Esophagus squamous epithelium (tissue), 5 donors: ENCODE measurements around the gene MINDY4. TPM values are rescaled to one million over a fixed set of nuclear protein-coding genes. Genes with fewer than 3 reads are reported as not detected.

ENCODE experiments used
- DNase-seq: peaks from one replicate; lab custom pipeline; 2025; lab: John Stamatoyannopoulos, UW
- H3K27ac ChIP-seq, 4 donors: fragments of 200-600 bp; sonication (generic); one replicate each; pipeline ENCODE4 v1.5.1; 2016 to 2019; ENCODE audit warnings: mild to moderate bottlenecking in 1 of 4
- H3K27me3 ChIP-seq, 4 donors: fragments of 200-600 bp; sonication (generic); 1 replicate in 3 of 4; 2 replicates in 1 of 4; pipeline versions ENCODE4 v1.5.1 to v1.6.0; 2017 to 2021; ENCODE audit warnings: antibody characterized with exemption in 1 of 4
- H3K36me3 ChIP-seq, 3 donors: fragments of 200-600 bp; sonication (generic); one replicate each; pipeline ENCODE4 v1.5.1; 2016 to 2019
- H3K4me1 ChIP-seq, 3 donors: fragments of 200-600 bp; sonication (generic); one replicate each; pipeline ENCODE4 v1.5.1; 2017 to 2019
- H3K4me3 ChIP-seq, 4 donors: fragments of 200-600 bp; sonication (generic); 1 replicate in 3 of 4; 2 replicates in 1 of 4; pipeline ENCODE4 v1.5.1; 2016 to 2019; ENCODE audit warnings: mild to moderate bottlenecking in 2 of 4, moderate library complexity in 1 of 4
- H3K9me3 ChIP-seq, 3 donors: fragments of 200-600 bp; sonication (generic); one replicate each; pipeline ENCODE4 v1.5.1; 2016 to 2019
- CTCF ChIP-seq, 6 experiments: fragments of 450-650 bp in 4 of 6; fragments of 200-600 bp in 2 of 6; sonication (generic) in 2 of 6; IDR thresholded peaks; one replicate each; pipeline ENCODE4 v1.5.1; 2016 to 2019; ENCODE audit warnings: antibody characterized with exemption in 6 of 6, mild to moderate bottlenecking in 4 of 6, moderate library complexity in 4 of 6
- POLR2A ChIP-seq, 4 donors: fragments of 450-650 bp; IDR thresholded peaks; one replicate each; pipeline ENCODE4 v1.6.1; 2017; ENCODE audit warnings: antibody characterized with exemption in 4 of 4, mild to moderate bottlenecking in 4 of 4, moderate library complexity in 3 of 4
- WGBS, 2 donors: methylation state at CpG; one replicate each; pipeline ENCODE4 v1.1.5; 2018; 5-methylcytosine and 5-hydroxymethylcytosine counted together
- intact Hi-C: fragments of 100-400 bp; cut with DNase I; formaldehyde crosslinking; loops from one replicate; pipeline ENCODE4 v1.15.0; 2022
- total RNA-seq, 4 donors: library from RNA; depleted of rRNA; stranded (reverse); fragments of >200 nt; gene quantifications; one replicate each; pipeline ENCODE4 v1.1.0, GENCODE V29; 2016
- donor health status: DM: yes; HTN: yes; CAD: no.

MINDY4 gene
- total RNA-seq, 4 donors from 2014 or later: 2.5 to 6.3 (median 3.3) TPM

DNA sequence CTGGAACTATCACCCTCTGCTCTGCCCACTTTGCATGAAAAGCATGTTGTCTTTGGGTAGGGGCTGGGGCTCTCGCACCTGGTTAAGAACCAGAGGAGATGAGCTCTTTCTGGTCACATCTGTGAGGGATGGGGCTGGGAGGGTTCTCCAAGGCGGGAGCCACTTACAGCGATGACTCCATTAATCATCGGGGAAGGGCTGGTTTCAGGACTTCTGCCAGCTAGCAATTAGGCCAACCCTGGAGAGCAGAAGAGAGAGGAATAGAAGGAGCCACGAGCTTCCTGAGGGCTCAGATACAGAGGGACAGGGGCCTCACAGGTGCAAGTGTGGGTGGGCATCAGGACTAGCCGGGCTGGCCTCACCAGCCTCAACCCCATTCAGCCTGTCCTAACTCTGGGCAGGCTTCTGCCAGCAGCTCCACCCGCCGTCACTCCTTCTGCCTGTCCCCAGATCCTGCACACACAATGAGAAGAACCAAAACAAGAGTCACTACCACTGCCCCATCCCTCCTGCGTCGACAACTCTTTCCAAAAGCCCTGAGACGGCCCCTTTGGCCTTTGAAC lies 148.9 kb downstream of the MINDY4 start:
- peaks cover 7 to 65% (median 29%) of the 10 kb centered on the region in 3 donors for H3K4me1 ChIP-seq
- peaks cover 0 to 33% (median 9%) of the 10 kb centered on the region in 3 donors for H3K36me3 ChIP-seq
- DNase-seq: no peak
- intact Hi-C loops: no loop called here
- 0 to 70% methylated on average over 2 to 10 of the region's 11 CpGs for WGBS, 2 donors
- TF ChIP-seq CTCF (IDR thresholded peaks at IDR 0.05) (no peak), POLR2A (IDR thresholded peaks at IDR 0.05) (no peak)
- H3K27me3 ChIP-seq: no peaks in the 10 kb centered on the region
- no peaks in the 10 kb centered on the region for H3K9me3 ChIP-seq
- H3K4me3 ChIP-seq: no peak overlapping the region
- H3K27ac ChIP-seq: peak overlapping the region; percentile 30 to 82 (median 72)

DNA sequence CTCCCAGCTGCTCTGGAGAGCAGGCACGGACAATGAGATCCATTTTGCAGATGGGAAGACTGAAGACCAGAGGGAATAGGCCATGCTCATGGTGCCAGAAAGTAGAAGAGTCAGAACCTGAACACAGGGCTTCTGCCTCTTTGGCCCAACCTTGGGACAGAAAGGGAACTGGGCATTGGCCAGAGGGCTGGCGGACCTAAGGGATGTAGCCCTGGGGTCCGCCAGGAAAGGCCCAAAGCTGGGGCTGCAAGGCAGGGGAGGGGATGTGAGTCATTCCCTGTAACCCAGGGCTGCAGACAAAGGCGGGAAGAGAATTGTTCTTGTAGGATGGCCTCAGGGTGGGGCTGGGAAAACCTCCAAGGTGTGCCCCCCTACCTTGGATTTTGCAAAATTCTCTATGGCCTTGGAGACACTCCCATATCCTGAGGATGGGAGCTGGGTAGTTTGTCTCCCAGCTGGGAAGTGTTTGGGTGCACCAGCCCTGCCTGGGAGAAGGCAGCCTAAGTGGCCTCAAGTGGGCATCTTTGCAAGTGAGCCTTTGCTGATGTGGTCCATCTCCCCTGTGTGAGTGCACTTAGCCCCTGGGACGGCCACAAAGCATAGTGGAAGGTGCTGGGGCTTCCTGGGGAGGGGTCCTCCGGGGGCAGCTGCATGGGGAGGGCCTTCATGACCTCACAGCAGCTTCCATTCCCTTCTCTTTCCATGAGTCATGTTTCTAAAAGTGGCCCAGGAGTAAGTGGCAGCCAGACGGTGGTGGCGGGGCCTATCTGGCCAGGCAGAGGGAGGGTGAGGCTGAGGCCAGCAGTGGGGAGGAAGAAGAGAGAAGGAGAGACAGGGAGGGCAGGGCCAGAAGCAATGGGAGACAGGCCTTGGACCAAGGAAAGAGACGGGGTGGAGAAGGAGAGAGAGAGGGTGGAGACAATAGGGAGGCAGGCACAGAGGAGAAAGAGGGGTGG lies 149.6 kb downstream of the MINDY4 start:
- Histone ChIP-seq H3K4me1 (peaks cover 7 to 58% (median 29%) of the 10 kb centered on the region in 3 donors), H3K4me3 (no peak overlapping the region), H3K36me3 (peaks cover 0 to 39% (median 10%) of the 10 kb centered on the region in 3 donors), H3K27me3 (no peaks in the 10 kb centered on the region), H3K27ac (peak overlapping the region; percentile 30 to 82 (median 72)), H3K9me3 (no peaks in the 10 kb centered on the region)
- TF ChIP-seq CTCF (IDR thresholded peaks at IDR 0.05): no peak
- TF ChIP-seq POLR2A (IDR thresholded peaks at IDR 0.05): no peak
- WGBS, 2 donors: 51 to 57% methylated on average over 6 of the region's 9 CpGs
- DNase-seq: no peak
- intact Hi-C loops: no loop called here

DNA sequence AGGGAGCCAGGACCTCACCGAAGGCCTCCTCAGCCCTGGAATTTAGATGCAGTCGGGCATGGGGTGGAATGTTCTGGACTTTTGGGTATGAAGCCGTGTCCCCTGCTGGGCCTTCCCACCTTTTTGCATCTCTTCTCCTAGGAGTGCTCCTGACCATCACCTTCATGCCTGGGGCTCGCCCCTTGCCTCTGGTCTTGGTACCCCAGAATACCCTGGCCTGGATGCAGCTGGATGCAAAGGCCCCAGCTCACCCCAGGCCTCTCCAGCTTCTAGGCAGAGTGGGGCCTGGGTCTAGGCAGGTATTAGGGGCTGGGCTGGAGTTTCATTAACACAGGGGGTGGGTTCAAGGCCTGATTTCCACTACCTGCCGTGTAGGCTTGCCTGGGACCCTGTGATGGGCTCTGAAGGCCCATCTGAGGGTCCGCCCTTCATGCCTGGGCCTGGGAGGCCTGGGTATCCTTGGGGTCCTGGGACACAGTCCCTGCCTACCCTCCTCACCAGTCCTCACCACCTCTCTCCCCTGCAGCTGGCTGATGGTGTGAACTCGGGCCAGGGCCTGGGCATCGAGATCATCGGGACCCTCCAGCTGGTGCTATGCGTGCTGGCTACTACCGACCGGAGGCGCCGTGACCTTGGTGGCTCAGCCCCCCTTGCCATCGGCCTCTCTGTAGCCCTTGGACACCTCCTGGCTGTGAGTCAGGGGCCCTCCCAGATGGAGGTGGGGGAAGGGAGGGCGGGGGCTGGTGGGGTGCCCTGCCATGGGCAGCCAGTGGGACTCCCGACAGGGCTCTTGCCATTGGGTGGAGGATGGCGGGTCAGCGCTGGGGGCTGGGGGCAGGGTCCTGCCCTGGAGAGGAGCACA lies 150.6 kb downstream of the MINDY4 start:
- H3K4me3 ChIP-seq: no peak overlapping the region
- DNase-seq: no peak

GRCh38 chr7:30922596-30922995 lies 151.4 kb downstream of the MINDY4 start:
- TF ChIP-seq CTCF (IDR thresholded peaks at IDR 0.05) (no peak), POLR2A (IDR thresholded peaks at IDR 0.05) (no peak)
- intact Hi-C loops: no loop called here
- H3K27ac ChIP-seq: peak overlapping the region in 3 of 4 donors; percentile 10 to 82 (median 69)
- peaks cover 0 to 5% (median 4%) of the 10 kb centered on the region in 3 donors for H3K9me3 ChIP-seq
- H3K27me3 ChIP-seq: no peaks in the 10 kb centered on the region
- H3K4me1 ChIP-seq: peaks cover 7 to 43% (median 26%) of the 10 kb centered on the region in 3 donors
- H3K36me3 ChIP-seq: peaks cover 0 to 39% (median 10%) of the 10 kb centered on the region in 3 donors
- WGBS, 2 donors: 89 to 90% methylated on average over 3 to 4 of the region's 9 CpGs
- no peak overlapping the region for H3K4me3 ChIP-seq
- DNase-seq: no peak

More for the DNA sequence above, 150.6 kb downstream of the MINDY4 start:
- no peaks in the 10 kb centered on the region for H3K9me3 ChIP-seq
- H3K4me1 ChIP-seq: peaks cover 7 to 50% (median 29%) of the 10 kb centered on the region in 3 donors
- no peaks in the 10 kb centered on the region for H3K27me3 ChIP-seq
- peaks cover 0 to 39% (median 10%) of the 10 kb centered on the region in 3 donors for H3K36me3 ChIP-seq
- peak overlapping the region; percentile 30 to 82 (median 72) for H3K27ac ChIP-seq
- no peak for TF ChIP-seq CTCF (IDR thresholded peaks at IDR 0.05)
- TF ChIP-seq POLR2A (IDR thresholded peaks at IDR 0.05): no peak
- 47 to 85% methylated on average over 2 to 8 of the region's 19 CpGs for WGBS, 2 donors
- intact Hi-C loops: no loop called here
